Measurements from ENCODE around the gene KCNQ1. TPM values are rescaled to one million over a fixed set of nuclear protein-coding genes. Genes with fewer than 3 reads are reported as not detected.

The KCNQ1 gene
- polyA plus RNA-seq, 4 donors = 18.4 to 54.4 (median 21.3) TPM

Other genes starting within 250 kb of the KCNQ1 start
- gene ASCL2, start 174.4 kb upstream of the KCNQ1 start, polyA plus RNA-seq = 10 to 100 TPM in 2 of 4 donors, 1 to 10 TPM in 1, under 1 TPM in 1; 0.89 to 16.5 (median 9.4) TPM
- gene C11orf21, start 143.1 kb upstream of the KCNQ1 start, polyA plus RNA-seq = 10 to 100 TPM in 1 of 4 donors, under 1 TPM in 2, not detected in 1; 0.22 to 12.2 (median 0.58) TPM
- gene TSPAN32, start 143.0 kb upstream of the KCNQ1 start, polyA plus RNA-seq = 10 to 100 TPM in 1 of 4 donors, under 1 TPM in 1, not detected in 2; 0.36 to 47.7 TPM
- 100 to 1,000 TPM in 2 of 4 donors, 10 to 100 TPM in 2; 11.0 to 285 (median 134) TPM for gene CD81, start 67.7 kb upstream of the KCNQ1 start, polyA plus RNA-seq
- 100 to 1,000 TPM in 1 of 4 donors, 10 to 100 TPM in 3; 24.2 to 113 (median 63.3) TPM for gene TSSC4, start 44.3 kb upstream of the KCNQ1 start, polyA plus RNA-seq
- gene TRPM5, start 494 bp upstream of the KCNQ1 start, polyA plus RNA-seq = 1 to 10 TPM; 1.3 to 10.0 (median 2.9) TPM

Data from small intestine (tissue), 4 donors.